Psoas muscle (tissue), 8 donors: ENCODE data around the gene SCP2D1. TPM values are rescaled to one million over a fixed set of nuclear protein-coding genes. Genes with fewer than 3 reads are reported as not detected.

ENCODE experiments used
- ATAC-seq, 4 donors: fragments of 200-7000 bp; cut with Tn5 transposase; one replicate each; pipeline ENCODE4 v1.9.1; 2020; ENCODE audit warnings: moderate library complexity in 3 of 4, mild to moderate bottlenecking in 2 of 4
- DNase-seq, 2 donors: peaks; one replicate each; pipeline ENCODE4 v3.0.0-alpha.2; 2020
- H3K27ac ChIP-seq: fragments of 200-600 bp; one replicate; pipeline ENCODE4 v1.8.0; 2022
- H3K27me3 ChIP-seq, 3 donors: fragments of 200-600 bp in 1 of 3; one replicate each; pipeline versions ENCODE4 v1.6.1 to v1.8.0; 2013 to 2022; ENCODE audit warnings: low read length in 2 of 3, mild to moderate bottlenecking in 2 of 3, moderate library complexity in 1 of 3; ENCODE audit not compliant: insufficient read depth in 3 of 3
- H3K36me3 ChIP-seq, 2 donors: fragments of 200-600 bp in 1 of 2; one replicate each; pipeline versions ENCODE4 v1.6.1 to v1.8.0; 2013 to 2022; ENCODE audit warnings: low read depth in 1 of 2, mild to moderate bottlenecking in 1 of 2, moderate library complexity in 1 of 2; ENCODE audit not compliant: insufficient read depth in 1 of 2
- H3K4me1 ChIP-seq: fragments of 200-600 bp; one replicate; pipeline ENCODE4 v1.8.0; 2022
- H3K4me3 ChIP-seq: fragments of 200-600 bp; one replicate; pipeline ENCODE4 v1.8.0; 2022; ENCODE audit warnings: mild to moderate bottlenecking
- H3K9me3 ChIP-seq: fragments of 200-600 bp; one replicate; pipeline ENCODE4 v1.8.0; 2022
- WGBS, 3 donors: extraction: QIAGEN DNeasy Blood & Tissue Kit; methylation state at CpG; one replicate each; pipeline versions ENCODE4 v1.1.6 to v1.1.7; 2013; 5-methylcytosine and 5-hydroxymethylcytosine counted together
- intact Hi-C, 2 donors: fragments of 100-400 bp; cut with DNase I; formaldehyde crosslinking; loops; one replicate each; pipeline versions ENCODE4 v1.11.0 to v1.14.2; 2022
- polyA plus RNA-seq, 3 donors: library from polyadenylated mRNA; stranded (reverse); fragments of 200-250 nt; gene quantifications; one replicate each; pipeline ENCODE4 v1.2.3, GENCODE V29; 2013
- total RNA-seq, 4 donors: library from RNA; stranded (reverse); fragmentation: NEBNext Ultra II Directional in 2 of 4; extraction: Animal tissue kit (Norgen Biotek cat#: 25700) in 2 of 4; gene quantifications; one replicate each; pipeline versions ENCODE4 v1.2.1 to v1.2.4, GENCODE V29; 2021 to 2023
- TF ChIP-seq, protein P1 (sequence below): fragments of 200-600 bp; IDR thresholded peaks from one replicate; pipeline ENCODE4 v1.8.0; 2022; ENCODE audit warnings: antibody characterized with exemption
- donor health status: healthy with polysubstance abuse.
- donor health status: DM: no; HTN: no; CAD: no; lungs with moderate emphysema.
- donor health status: Bipolar disorder and iron deficiency.
- donor health status: healthy.
- donor health status: DM: yes; HTN: yes; CAD: no.
- donor health status: DM: no; HTN: no; CAD: no.
- donor health status: DM: no; HTN: no; CAD: no.
- donor health status: DM: yes; HTN: yes; CAD: no.

Gene SCP2D1
- total and polyA plus RNA-seq, 7 donors = not detected

DNA sequence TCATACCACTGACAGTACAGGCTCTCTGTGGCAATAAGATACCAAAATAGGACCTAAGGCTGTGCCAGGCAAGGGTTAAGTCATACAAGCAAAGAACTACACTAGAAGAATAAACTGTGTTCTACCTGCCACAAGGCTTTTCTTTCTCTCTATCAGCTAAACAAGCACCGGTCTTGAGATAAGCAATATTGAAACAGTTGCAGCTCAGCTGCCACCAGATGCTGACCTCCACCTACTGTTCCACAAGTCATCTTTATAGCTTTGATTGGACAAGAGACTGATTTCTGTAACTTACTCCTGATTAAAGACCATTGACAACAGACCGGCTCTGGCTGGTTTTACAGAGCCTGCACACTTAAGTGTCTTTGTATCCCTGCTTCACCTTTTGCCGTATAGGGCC is 24.1 kb downstream of the SCP2D1 start:
- no peaks in the 10 kb centered on the region for H3K27me3 ChIP-seq
- TF ChIP-seq, protein P1, sequence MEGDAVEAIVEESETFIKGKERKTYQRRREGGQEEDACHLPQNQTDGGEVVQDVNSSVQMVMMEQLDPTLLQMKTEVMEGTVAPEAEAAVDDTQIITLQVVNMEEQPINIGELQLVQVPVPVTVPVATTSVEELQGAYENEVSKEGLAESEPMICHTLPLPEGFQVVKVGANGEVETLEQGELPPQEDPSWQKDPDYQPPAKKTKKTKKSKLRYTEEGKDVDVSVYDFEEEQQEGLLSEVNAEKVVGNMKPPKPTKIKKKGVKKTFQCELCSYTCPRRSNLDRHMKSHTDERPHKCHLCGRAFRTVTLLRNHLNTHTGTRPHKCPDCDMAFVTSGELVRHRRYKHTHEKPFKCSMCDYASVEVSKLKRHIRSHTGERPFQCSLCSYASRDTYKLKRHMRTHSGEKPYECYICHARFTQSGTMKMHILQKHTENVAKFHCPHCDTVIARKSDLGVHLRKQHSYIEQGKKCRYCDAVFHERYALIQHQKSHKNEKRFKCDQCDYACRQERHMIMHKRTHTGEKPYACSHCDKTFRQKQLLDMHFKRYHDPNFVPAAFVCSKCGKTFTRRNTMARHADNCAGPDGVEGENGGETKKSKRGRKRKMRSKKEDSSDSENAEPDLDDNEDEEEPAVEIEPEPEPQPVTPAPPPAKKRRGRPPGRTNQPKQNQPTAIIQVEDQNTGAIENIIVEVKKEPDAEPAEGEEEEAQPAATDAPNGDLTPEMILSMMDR = no peak
- peaks cover 3% of the 10 kb centered on the region for H3K9me3 ChIP-seq
- WGBS, 3 donors = 74 to 77% (median 76%) methylated on average over 3 of the region's 3 CpGs
- no peak overlapping the region for H3K27ac ChIP-seq
- intact Hi-C loops = no loop called here
- DNase-seq (no peak), ATAC-seq (no peak)
- no peaks in the 10 kb centered on the region for H3K36me3 ChIP-seq
- H3K4me3 ChIP-seq = no peak overlapping the region
- no peaks in the 10 kb centered on the region for H3K4me1 ChIP-seq

GRCh38 chr20:18839507-18840247 is 26.1 kb downstream of the SCP2D1 start:
- Histone ChIP-seq H3K27me3 (no peaks in the 10 kb centered on the region), H3K9me3 (no peaks in the 10 kb centered on the region), H3K4me1 (no peaks in the 10 kb centered on the region), H3K27ac (no peak overlapping the region), H3K4me3 (no peak overlapping the region), H3K36me3 (no peaks in the 10 kb centered on the region)
- no peak for DNase-seq
- WGBS, 3 donors = 58 to 71% (median 60%) methylated on average over 6 of the region's 6 CpGs
- TF ChIP-seq, protein P1 = no peak
- intact Hi-C loops = no loop called here
- ATAC-seq = no peak

- TF ChIP-seq, protein P1 = no peak
- DNase-seq (no peak), ATAC-seq (no peak)
- intact Hi-C loops = no loop called here
- Histone ChIP-seq H3K27me3 (no peaks in the 10 kb centered on the region), H3K4me3 (no peak overlapping the region), H3K4me1 (no peaks in the 10 kb centered on the region), H3K36me3 (no peaks in the 10 kb centered on the region), H3K9me3 (no peaks in the 10 kb centered on the region), H3K27ac (no peak overlapping the region)
- WGBS, 3 donors = 73 to 85% (median 80%) methylated on average over 8 of the region's 8 CpGs
Observed at GRCh38 chr20:18840248-18840645, 26.7 kb downstream of the SCP2D1 start.

DNA sequence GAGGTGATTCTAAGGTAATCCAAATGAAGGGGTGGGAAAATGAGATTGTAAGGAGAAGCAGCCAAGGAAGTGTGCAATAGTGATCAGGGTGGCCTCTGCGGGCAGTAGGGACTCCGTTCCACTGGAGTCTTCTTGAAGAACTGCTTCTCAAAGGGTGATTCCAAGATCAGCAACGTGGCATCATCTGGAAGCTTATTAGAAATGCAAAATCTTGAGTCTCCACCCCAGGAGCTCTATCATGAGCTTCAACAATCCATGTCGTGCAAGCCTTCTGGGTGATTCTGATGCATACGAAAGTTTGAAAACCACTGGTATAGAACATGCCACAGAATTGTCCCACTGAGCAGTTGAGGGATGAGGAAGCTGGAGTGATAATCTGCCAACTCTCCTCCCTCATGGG is 31.4 kb downstream of the SCP2D1 start:
- H3K4me1 ChIP-seq = no peaks in the 10 kb centered on the region
- WGBS, 3 donors = 66 to 68% (median 67%) methylated on average over 5 of the region's 5 CpGs
- intact Hi-C loops = no loop called here

More for the DNA sequence above, 31.4 kb downstream of the SCP2D1 start:
- DNase-seq = no peak
- no peak for ATAC-seq
- TF ChIP-seq, protein P1 = no peak
- Histone ChIP-seq H3K27me3 (no peaks in the 10 kb centered on the region), H3K36me3 (no peaks in the 10 kb centered on the region), H3K4me3 (no peak overlapping the region), H3K9me3 (no peaks in the 10 kb centered on the region), H3K27ac (no peak overlapping the region)
